Stimulated activated CD8-positive, alpha-beta memory T cell treated with anti-CD3 and anti-CD28 coated beads, Interleukin-4, amount 100 ng/mL, for 24 hours (primary cell): ENCODE data around the gene PRKCB.
"Not testable (repeated sequence)": the region's sequence is repeated elsewhere in the genome, so short reads cannot be mapped to it uniquely, and the experiment has no call there.

Experiments used
- DNase-seq: peaks from one replicate; pipeline ENCODE4 v3.0.0-alpha.2; 2020; ENCODE audit warnings: low read depth

The PRKCB gene

DNA sequence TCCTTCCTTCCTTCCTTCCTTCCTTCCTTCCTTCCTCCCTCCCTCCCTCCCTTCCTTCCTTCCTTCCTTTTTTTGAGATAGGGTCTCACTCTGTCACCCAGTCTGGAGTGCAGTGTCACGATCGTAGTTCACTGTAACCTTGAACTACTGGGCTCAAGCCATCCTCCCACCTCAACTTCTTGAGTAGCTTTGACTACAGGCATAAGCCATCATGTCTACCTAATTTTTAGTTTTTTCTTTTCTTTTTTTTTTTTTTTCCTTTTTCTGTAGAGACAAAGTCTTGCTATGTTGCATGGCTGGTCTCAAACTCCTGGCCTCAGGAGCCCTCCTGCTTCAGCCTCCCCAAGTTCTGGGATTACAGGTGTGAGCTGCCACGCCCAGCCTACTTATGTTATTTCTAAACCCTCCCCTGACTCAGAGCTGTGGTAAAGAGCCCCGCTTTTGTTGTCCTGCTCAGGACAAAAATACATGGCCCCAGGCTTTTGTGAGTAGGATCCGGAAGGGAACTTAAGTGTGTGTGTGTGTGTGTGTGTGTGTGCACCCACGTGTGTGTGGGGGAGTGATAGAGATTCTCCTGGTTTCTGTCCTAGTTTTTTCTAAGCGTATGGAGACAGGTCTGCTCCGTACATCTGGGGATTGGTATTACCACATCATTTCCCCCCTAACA, 67.1 kb downstream of the PRKCB start:
- no peak for DNase-seq

DNA sequence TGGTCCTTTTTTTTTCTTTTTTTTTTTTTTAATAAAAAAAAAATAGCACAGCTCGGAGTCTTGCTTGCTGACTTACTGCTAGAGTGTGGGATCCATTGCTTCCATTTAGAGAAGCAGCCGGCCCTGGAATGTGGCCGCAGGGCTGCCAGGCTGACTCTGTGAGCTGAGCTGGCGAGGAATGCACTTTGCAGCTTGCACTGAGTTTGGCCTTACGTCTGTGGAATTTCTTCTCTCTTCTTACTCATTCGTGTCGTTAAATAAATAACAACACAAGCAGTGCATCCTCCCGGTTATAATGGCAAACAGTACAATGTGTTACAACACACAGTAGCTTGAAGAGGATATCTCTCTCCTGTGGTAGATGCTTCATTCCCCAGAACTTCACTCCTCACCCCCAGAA, 69.2 kb downstream of the PRKCB start:
- no peak for DNase-seq

GRCh38 chr16:23907457-23907902, 71.7 kb downstream of the PRKCB start:
- no peak for DNase-seq

DNA sequence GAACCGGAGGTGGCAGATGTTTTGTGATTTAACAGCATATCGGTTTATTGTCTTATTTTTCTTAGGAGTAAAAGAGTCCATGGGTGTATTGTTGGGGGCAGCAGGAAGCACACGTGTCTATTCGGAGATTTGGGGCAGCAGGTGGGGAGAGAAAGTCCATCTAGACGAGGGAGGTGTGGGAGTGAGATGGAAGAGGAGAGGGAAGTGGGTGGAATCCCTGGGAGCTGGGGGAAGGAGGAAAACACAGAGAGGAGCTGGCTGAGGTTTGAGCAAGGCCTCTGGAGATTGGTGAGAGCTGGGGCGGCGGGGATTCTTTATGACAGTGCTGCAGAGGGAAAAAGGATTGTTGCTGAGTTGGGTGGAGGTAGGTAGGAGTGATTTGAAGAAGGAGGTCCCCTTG, 72.1 kb downstream of the PRKCB start:
- no peak for DNase-seq

DNA sequence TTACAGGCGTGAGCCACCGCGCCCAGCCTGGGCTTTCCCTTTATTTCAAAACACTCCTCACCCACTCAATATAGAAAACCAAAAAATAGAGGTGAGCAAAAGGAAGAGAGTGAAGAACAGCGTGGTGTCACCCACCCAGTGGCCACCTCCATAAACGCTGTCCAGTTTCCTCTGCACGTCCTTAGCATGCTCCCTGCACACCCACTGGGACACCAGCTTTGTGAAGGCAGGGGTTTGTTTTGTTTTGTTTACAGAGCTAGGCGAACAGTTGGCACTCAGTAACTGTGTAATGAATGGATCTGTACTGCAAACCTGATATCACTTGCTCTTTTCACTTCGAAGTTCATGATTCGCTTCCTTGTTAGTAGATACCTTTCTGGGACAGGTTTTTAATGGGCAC, 73.0 kb downstream of the PRKCB start:
- no peak for DNase-seq

- DNase-seq: no peak
These were observed 74.1 kb downstream of the PRKCB start for GRCh38 chr16:23909792-23910418.

- no peak for DNase-seq
These were observed 79.3 kb downstream of the PRKCB start for GRCh38 chr16:23914946-23915530.

DNA sequence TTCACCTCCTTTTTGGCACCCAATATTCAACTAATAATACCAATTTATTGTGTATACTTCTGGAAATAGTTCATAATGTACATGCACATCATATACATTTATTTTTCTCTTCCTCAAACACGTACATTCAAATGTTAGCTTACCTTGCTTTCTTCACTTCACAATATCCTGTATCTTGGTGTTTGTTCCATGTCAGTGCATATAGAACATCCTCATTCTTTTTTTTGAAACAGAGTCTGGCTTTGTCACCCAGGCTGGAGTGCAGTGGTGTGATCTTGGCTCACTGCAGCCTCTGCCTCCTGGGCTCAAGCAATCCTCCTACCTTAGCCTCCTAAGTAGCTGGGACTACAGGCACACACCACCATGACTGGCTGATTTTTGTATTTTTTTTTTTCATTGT, 80.8 kb downstream of the PRKCB start:
- DNase-seq: not testable (repeated sequence)

DNA sequence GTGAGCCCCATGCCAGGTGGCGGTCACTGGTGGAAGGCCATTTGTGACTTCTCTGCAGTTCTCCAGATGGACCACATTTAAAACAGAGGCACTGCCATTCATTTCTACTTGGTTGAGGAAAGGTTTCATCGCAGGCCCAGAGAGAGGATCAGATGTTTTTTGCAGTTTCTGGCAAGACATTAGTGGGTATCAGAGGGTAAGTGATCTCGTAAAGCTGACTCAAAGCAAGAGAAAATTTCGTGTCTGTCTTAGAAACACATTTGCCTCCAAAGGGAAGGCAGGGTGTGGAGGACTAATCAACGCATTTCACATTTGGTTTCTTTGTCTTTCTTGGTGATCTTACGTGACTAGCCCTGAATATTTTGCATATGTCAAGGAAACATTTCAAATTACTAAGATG, 81.8 kb downstream of the PRKCB start:
- DNase-seq: no peak

- no peak for DNase-seq
These were observed 84.7 kb downstream of the PRKCB start for GRCh38 chr16:23920446-23920845.

GRCh38 chr16:23920899-23921298, 85.1 kb downstream of the PRKCB start:
- no peak for DNase-seq

DNA sequence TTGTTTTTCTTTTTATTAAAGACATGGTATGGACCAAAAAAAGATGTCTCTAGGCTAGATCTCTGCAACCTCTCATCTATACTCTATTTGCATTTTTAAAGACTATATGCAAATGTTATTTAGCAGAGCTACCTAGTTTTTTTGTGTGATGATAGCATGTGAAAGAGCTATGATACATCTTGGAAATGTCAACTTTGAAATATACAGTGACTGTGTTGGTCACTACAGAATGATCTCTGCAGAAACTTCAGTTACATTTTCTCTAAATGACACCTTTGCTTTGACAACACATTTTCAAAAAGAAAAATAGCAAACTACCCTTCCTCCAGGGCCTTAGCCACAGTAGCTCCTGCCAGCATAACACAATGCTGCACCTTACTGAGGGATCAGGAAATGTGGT, 86.6 kb downstream of the PRKCB start:
- no peak for DNase-seq

DNA sequence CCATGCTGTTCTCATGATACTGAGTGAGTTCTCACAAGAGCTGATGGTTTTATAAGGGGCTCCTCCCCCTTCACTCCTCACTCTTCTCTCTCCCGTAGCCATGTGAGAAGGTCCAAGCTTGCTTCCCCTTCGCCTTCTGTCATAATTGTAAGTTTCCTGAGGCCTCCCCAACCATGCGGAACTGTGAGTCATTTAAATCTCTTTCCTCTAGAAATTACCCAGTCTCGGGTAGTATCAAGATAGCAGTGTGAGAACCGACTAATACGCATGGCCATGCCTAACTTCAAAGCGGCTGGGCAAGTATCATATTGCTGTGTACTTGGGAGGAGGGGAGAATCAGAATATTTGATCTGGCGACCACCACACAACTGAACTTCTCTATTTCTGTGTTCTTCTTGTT, 88.3 kb downstream of the PRKCB start:
- no peak for DNase-seq

GRCh38 chr16:23927796-23928195, 92.0 kb downstream of the PRKCB start:
- DNase-seq: no peak

DNA sequence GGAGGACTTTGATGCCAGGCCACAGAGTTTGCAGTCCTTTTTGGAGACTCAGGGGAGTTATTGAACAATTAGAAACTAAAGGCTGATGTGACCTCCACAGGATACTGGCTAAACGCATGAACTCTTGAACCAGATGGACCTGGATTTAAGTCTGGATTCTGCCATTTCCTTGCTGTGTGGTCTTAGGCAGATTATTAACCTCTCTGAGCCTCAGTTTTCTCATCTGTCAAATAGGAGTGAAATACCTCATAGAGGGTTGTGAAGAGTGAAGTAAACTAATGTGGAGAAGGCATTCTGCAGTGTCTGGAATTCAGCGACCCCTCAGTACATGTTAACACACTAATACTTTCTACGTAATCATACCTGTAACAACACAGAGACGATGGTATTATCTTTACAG, 93.5 kb downstream of the PRKCB start:
- no peak for DNase-seq

GRCh38 chr16:23929856-23930255, 94.1 kb downstream of the PRKCB start:
- DNase-seq: no peak

- no peak for DNase-seq
These were observed 95.0 kb downstream of the PRKCB start for GRCh38 chr16:23930791-23931190.

DNA sequence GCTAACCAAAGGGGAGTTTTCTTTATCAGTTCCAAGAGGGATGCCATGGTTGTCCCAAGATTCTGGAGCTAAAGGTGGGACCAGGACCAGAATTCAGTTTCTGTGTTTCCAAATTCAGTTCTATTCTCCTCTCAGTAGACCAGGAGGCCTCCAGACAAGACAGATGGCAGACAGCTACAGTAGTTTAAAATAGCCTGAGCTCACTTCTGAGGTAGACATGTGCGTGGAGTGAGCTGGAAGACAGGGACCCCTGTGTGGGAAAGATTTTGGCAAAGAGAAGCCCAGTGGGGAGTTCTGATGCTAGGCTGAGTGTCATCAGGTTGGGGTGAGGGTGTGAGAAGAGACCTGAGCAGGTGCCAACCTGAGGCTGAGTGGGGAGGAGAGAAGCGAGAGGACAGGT, 95.4 kb downstream of the PRKCB start:
- no peak for DNase-seq

GRCh38 chr16:23933650-23934049, 97.9 kb downstream of the PRKCB start:
- not testable (repeated sequence) for DNase-seq

- no peak for DNase-seq
These were observed 98.9 kb downstream of the PRKCB start for GRCh38 chr16:23934610-23935236.

GRCh38 chr16:23940111-23940510, 104.3 kb downstream of the PRKCB start:
- DNase-seq: no peak

- no peak for DNase-seq
These were observed 105.2 kb downstream of the PRKCB start for GRCh38 chr16:23941025-23941424.

GRCh38 chr16:23941963-23942564, 106.3 kb downstream of the PRKCB start:
- no peak for DNase-seq
